NCI-H446 (cell line): Measurements from ENCODE around the gene NR1H2.
A peak's percentile ranks its signal among the peaks of the same experiment; 100 is the strongest.
"Not testable (repeated sequence)": the region's sequence is repeated elsewhere in the genome, so short reads cannot be mapped to it uniquely, and the experiment has no call there.

ENCODE experiments used
- DNase-seq, 2 experiments: peaks; one replicate each; lab custom pipeline; 2025; lab: John Stamatoyannopoulos, UW

The NR1H2 gene

GRCh38 chr19:50376166-50377050, at the start of gene NR1H2:
Gene NR1H2, plus strand, starts transcription at chr19:50376457. Its CDS starts 1,149 bp downstream, at chr19:50377606.
- peak; percentile 98 to 99 for DNase-seq

GRCh38 chr19:50327013-50327412, 49.2 kb upstream of the NR1H2 start:
- DNase-seq, result no peak

- DNase-seq, result no peak
These were observed 48.6 kb upstream of the NR1H2 start for GRCh38 chr19:50327461-50328223.

- DNase-seq, result peak in 1 of 2 experiments; percentile 74
These were observed 47.9 kb upstream of the NR1H2 start for GRCh38 chr19:50328224-50328872.

GRCh38 chr19:50328873-50329145, 47.4 kb upstream of the NR1H2 start:
- no peak for DNase-seq

GRCh38 chr19:50329146-50329925, 46.9 kb upstream of the NR1H2 start, which contains the start of gene KCNC3:
Gene KCNC3, minus strand, starts transcription at chr19:50329377. Its CDS starts 295 bp downstream, at chr19:50329082.
- DNase-seq, result peak; percentile 99

GRCh38 chr19:50329926-50330294, 46.3 kb upstream of the NR1H2 start:
- not testable (repeated sequence) for DNase-seq

- DNase-seq, result peak; percentile 89 to 95
These were observed 45.7 kb upstream of the NR1H2 start for GRCh38 chr19:50330365-50331078.

GRCh38 chr19:50331221-50331993, 44.9 kb upstream of the NR1H2 start:
- DNase-seq, result no peak

GRCh38 chr19:50331994-50332243, 44.3 kb upstream of the NR1H2 start:
- no peak for DNase-seq

GRCh38 chr19:50332244-50333038, 43.8 kb upstream of the NR1H2 start:
- DNase-seq, result no peak

GRCh38 chr19:50333235-50333736, 43.0 kb upstream of the NR1H2 start:
- peak; percentile 95 for DNase-seq

- peak; percentile 94 to 95 for DNase-seq
These were observed 42.3 kb upstream of the NR1H2 start for GRCh38 chr19:50333737-50334617.

- no peak for DNase-seq
These were observed 41.4 kb upstream of the NR1H2 start for GRCh38 chr19:50334741-50335421.

GRCh38 chr19:50337031-50337430, 39.2 kb upstream of the NR1H2 start:
- not testable (repeated sequence) for DNase-seq

GRCh38 chr19:50340331-50340730, 35.9 kb upstream of the NR1H2 start:
- DNase-seq, result no peak

GRCh38 chr19:50341091-50341564, 35.1 kb upstream of the NR1H2 start:
- no peak for DNase-seq
